ENCODE data around the gene VMP1.
"Not testable (repeated sequence)": the region's sequence is repeated elsewhere in the genome, so short reads cannot be mapped to it uniquely, and the experiment has no call there.

VMP1 gene

GRCh38 chr17:59746849-59747445 is 39.5 kb downstream of the VMP1 start:
- in situ Hi-C loops (cut with HindIII; ENCODE audit: low pct_ligation_motif_present, low pct_unique_long_range_greater_than_20kb, low sequenced_read_pairs): no loop called here
- DNase-seq: peak; percentile 71

- in situ Hi-C loops (cut with HindIII; ENCODE audit: low pct_ligation_motif_present, low pct_unique_long_range_greater_than_20kb, low sequenced_read_pairs): no loop called here
Measured at GRCh38 chr17:59748591-59748990, 41.1 kb downstream of the VMP1 start.

GRCh38 chr17:59751955-59752413 is 44.5 kb downstream of the VMP1 start:
- DNase-seq: no peak
- in situ Hi-C loops (cut with HindIII; ENCODE audit: low pct_ligation_motif_present, low pct_unique_long_range_greater_than_20kb, low sequenced_read_pairs): no loop called here

More at GRCh38 chr17:59748591-59748990, 41.1 kb downstream of the VMP1 start:
- DNase-seq: no peak

- DNase-seq: no peak
- in situ Hi-C loops (cut with HindIII; ENCODE audit: low pct_ligation_motif_present, low pct_unique_long_range_greater_than_20kb, low sequenced_read_pairs): no loop called here
Measured at GRCh38 chr17:59752446-59752845, 45.0 kb downstream of the VMP1 start.

GRCh38 chr17:59752922-59753321 is 45.5 kb downstream of the VMP1 start:
- no peak for DNase-seq

GRCh38 chr17:59753522-59754467 is 46.3 kb downstream of the VMP1 start:
- in situ Hi-C loops (cut with HindIII; ENCODE audit: low pct_ligation_motif_present, low pct_unique_long_range_greater_than_20kb, low sequenced_read_pairs): no loop called here
- peak; percentile 95 for DNase-seq

More at GRCh38 chr17:59752922-59753321, 45.5 kb downstream of the VMP1 start:
- in situ Hi-C loops (cut with HindIII; ENCODE audit: low pct_ligation_motif_present, low pct_unique_long_range_greater_than_20kb, low sequenced_read_pairs): no loop called here

GRCh38 chr17:59754552-59754951 is 47.1 kb downstream of the VMP1 start:
- in situ Hi-C loops (cut with HindIII; ENCODE audit: low pct_ligation_motif_present, low pct_unique_long_range_greater_than_20kb, low sequenced_read_pairs): no loop called here
- DNase-seq: peak; percentile 96

GRCh38 chr17:59755069-59755468 is 47.6 kb downstream of the VMP1 start:
- in situ Hi-C loops (cut with HindIII; ENCODE audit: low pct_ligation_motif_present, low pct_unique_long_range_greater_than_20kb, low sequenced_read_pairs): not testable (repeated sequence)

GRCh38 chr17:59756236-59756818 is 48.9 kb downstream of the VMP1 start:
- in situ Hi-C loops (cut with HindIII; ENCODE audit: low pct_ligation_motif_present, low pct_unique_long_range_greater_than_20kb, low sequenced_read_pairs): no loop called here
- peak; percentile 88 for DNase-seq

More at GRCh38 chr17:59755069-59755468, 47.6 kb downstream of the VMP1 start:
- not testable (repeated sequence) for DNase-seq

- DNase-seq: no peak
- in situ Hi-C loops (cut with HindIII; ENCODE audit: low pct_ligation_motif_present, low pct_unique_long_range_greater_than_20kb, low sequenced_read_pairs): no loop called here
Measured at GRCh38 chr17:59757043-59757442, 49.6 kb downstream of the VMP1 start.

GRCh38 chr17:59757470-59757869 is 50.0 kb downstream of the VMP1 start:
- no peak for DNase-seq
- in situ Hi-C loops (cut with HindIII; ENCODE audit: low pct_ligation_motif_present, low pct_unique_long_range_greater_than_20kb, low sequenced_read_pairs): no loop called here

- in situ Hi-C loops (cut with HindIII; ENCODE audit: low pct_ligation_motif_present, low pct_unique_long_range_greater_than_20kb, low sequenced_read_pairs): no loop called here
- no peak for DNase-seq
Measured at GRCh38 chr17:59757881-59758385, 50.5 kb downstream of the VMP1 start.

GRCh38 chr17:59758998-59759651 is 51.7 kb downstream of the VMP1 start:
- in situ Hi-C loops (cut with HindIII; ENCODE audit: low pct_ligation_motif_present, low pct_unique_long_range_greater_than_20kb, low sequenced_read_pairs); DNase-seq: not testable (repeated sequence)

GRCh38 chr17:59760160-59760559 is 52.7 kb downstream of the VMP1 start:
- in situ Hi-C loops (cut with HindIII; ENCODE audit: low pct_ligation_motif_present, low pct_unique_long_range_greater_than_20kb, low sequenced_read_pairs): no loop called here
- DNase-seq: no peak

- in situ Hi-C loops (cut with HindIII; ENCODE audit: low pct_ligation_motif_present, low pct_unique_long_range_greater_than_20kb, low sequenced_read_pairs): no loop called here
- DNase-seq: peak; percentile 42
Measured at GRCh38 chr17:59761385-59762048, 54.1 kb downstream of the VMP1 start.

GRCh38 chr17:59762049-59762823 is 54.8 kb downstream of the VMP1 start:
- in situ Hi-C loops (cut with HindIII; ENCODE audit: low pct_ligation_motif_present, low pct_unique_long_range_greater_than_20kb, low sequenced_read_pairs): no loop called here
- DNase-seq: peak; percentile 55

- no peak for DNase-seq
- in situ Hi-C loops (cut with HindIII; ENCODE audit: low pct_ligation_motif_present, low pct_unique_long_range_greater_than_20kb, low sequenced_read_pairs): no loop called here
Measured at GRCh38 chr17:59762824-59763374, 55.4 kb downstream of the VMP1 start.

Measured in ACHN (cell line).